Measurements from ENCODE around the gene INPP5D.
A peak's percentile ranks its signal among the peaks of the same experiment; 100 is the strongest.

Gene INPP5D

GRCh38 chr2:233210843-233211547 is 150.9 kb downstream of the INPP5D start:
- no peak overlapping the region for H3K4me3 ChIP-seq (replicated peaks in 1 of 2; ENCODE audit: low read depth in 2 of 2, low read length in 2 of 2)
- peak; percentile 91 to 95 for DNase-seq (ENCODE audit: low read depth in 2 of 2)
- TF ChIP-seq CTCF (IDR thresholded peaks at IDR 0.05; ENCODE audit: low read depth, low read length) = no peak

DNA sequence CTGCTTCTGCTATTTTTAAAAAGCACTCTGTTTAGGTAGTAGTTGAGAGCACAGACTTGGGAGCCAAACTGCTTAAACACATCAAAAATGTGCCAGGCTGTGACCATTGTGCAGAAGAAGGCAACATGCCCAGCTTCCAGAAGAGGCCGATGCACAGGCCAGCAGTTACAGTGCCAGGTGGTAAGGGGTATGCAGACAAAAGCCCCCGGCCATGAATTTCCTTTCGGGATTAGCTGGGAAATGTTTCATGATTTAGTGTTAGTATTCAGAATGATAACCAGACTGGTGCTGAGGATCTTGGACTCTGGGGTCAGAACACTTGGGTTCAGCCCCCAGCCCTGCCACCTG is 151.4 kb downstream of the INPP5D start:
- no peak for DNase-seq (ENCODE audit: low read depth in 2 of 2)
- no peak overlapping the region for H3K4me3 ChIP-seq (replicated peaks in 1 of 2; ENCODE audit: low read depth in 2 of 2, low read length in 2 of 2)
- no peak for TF ChIP-seq CTCF (IDR thresholded peaks at IDR 0.05; ENCODE audit: low read depth, low read length)

DNA sequence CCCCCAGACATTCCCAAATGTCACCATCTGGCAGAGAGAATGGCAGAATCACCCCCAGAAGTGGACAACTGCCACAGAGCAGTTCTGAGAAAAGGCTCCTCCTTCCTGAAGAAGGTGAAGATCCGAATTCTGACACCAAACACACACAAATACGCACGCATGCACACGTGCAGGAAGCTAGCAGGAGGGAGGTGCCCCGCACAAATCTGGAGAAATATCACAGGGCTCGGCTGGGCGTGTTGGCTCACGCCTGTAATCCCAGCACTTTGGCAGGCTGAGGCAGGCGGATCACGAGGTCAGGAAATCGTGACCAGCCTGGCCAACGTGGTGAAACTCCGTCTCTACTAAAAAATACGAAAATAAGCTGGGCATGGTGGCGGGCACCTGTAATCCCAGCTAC is 152.9 kb downstream of the INPP5D start:
- DNase-seq (ENCODE audit: low read depth in 2 of 2) = no peak
- no peak overlapping the region for H3K4me3 ChIP-seq (replicated peaks in 1 of 2; ENCODE audit: low read depth in 2 of 2, low read length in 2 of 2)
- no peak for TF ChIP-seq CTCF (IDR thresholded peaks at IDR 0.05; ENCODE audit: low read depth, low read length)

DNA sequence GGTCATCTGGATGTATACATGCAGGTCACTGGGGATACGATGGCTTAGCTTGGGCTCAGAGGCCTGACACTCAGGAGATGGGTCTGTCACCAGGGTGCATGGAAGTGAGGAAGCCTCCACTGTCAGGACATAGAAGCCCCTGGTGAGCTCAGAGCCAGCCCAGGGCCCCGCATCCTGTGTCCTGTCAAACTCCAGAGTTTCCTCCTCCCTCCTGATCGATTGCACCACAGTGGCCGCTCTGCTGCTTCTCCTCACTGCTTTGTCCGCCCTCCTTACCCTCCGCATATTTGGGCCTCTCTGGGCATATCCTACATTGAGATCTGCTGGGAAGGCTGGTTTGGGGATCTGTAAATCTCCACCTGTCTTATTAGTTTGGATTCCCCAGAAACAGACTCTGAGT is 153.8 kb downstream of the INPP5D start:
- DNase-seq (ENCODE audit: low read depth in 2 of 2) = no peak
- TF ChIP-seq CTCF (IDR thresholded peaks at IDR 0.05; ENCODE audit: low read depth, low read length) = no peak
- H3K4me3 ChIP-seq (replicated peaks in 1 of 2; ENCODE audit: low read depth in 2 of 2, low read length in 2 of 2) = no peak overlapping the region

- H3K4me3 ChIP-seq (replicated peaks in 1 of 2; ENCODE audit: low read depth in 2 of 2, low read length in 2 of 2) = no peak overlapping the region
- peak; percentile 25 to 42 for DNase-seq (ENCODE audit: low read depth in 2 of 2)
Measured at GRCh38 chr2:233217892-233218377, 157.8 kb downstream of the INPP5D start.

GRCh38 chr2:233218836-233219235 is 158.7 kb downstream of the INPP5D start:
- no peak for TF ChIP-seq CTCF (IDR thresholded peaks at IDR 0.05; ENCODE audit: low read depth, low read length)

More at GRCh38 chr2:233217892-233218377, 157.8 kb downstream of the INPP5D start:
- no peak for TF ChIP-seq CTCF (IDR thresholded peaks at IDR 0.05; ENCODE audit: low read depth, low read length)

DNA sequence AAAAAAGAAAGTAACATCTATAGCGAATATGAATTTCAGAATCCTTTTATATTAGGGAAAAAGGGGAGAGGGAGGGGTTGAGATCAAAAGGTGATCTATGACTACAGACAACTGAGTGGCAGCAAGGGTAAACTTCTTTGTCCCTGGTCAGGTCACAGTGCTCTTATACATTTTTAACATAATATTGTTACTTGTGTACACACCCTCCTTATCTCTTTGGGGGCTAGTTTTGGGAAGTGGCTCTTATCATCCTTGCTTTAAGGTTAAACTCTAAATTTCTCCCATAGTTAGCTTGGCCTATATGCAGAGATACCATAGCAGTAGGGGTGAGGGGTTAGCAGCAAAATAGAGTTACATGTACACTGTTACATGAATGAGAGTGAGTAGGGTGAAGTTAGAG is 159.7 kb downstream of the INPP5D start:
- TF ChIP-seq CTCF (IDR thresholded peaks at IDR 0.05; ENCODE audit: low read depth, low read length) = no peak
- no peak overlapping the region for H3K4me3 ChIP-seq (replicated peaks in 1 of 2; ENCODE audit: low read depth in 2 of 2, low read length in 2 of 2)
- no peak for DNase-seq (ENCODE audit: low read depth in 2 of 2)

More at GRCh38 chr2:233218836-233219235, 158.7 kb downstream of the INPP5D start:
- H3K4me3 ChIP-seq (replicated peaks in 1 of 2; ENCODE audit: low read depth in 2 of 2, low read length in 2 of 2) = no peak overlapping the region
- DNase-seq (ENCODE audit: low read depth in 2 of 2) = no peak
